A673 (cell line): Measurements from ENCODE around the gene PHYHIPL. TPM values are rescaled to one million over a fixed set of nuclear protein-coding genes. Genes with fewer than 3 reads are reported as not detected.

Source experiments
- BruUV-seq: library from RNA; stranded (reverse); fragments of 400-500 nt; replicated peaks from 2 replicates; lab custom pipeline; 2021; lab: Mats Ljungman, UMichigan
- CTCF ChIA-PET: fragments of 300-600 bp; sonication (Branson Sonifier 250); formaldehyde crosslinking; loops from one replicate; lab custom pipeline; 2022; ENCODE audit warnings: antibody characterized with exemption; lab: Charles Lee
- POLR2A ChIA-PET: fragments of 300-600 bp; sonication (Branson Sonifier 250); formaldehyde crosslinking; loops from one replicate; lab custom pipeline; 2022; ENCODE audit warnings: antibody characterized with exemption; ENCODE audit not compliant: low non-redundant PET; lab: Charles Lee
- DNase-seq: peaks from one replicate; pipeline ENCODE4 v3.0.0-alpha.2; 2015; ENCODE audit warnings: low spot score
- H3K27ac ChIP-seq: fragments of 200-600 bp; sonication (generic); 2 replicates; pipeline ENCODE4 v1.5.1; 2016; ENCODE audit warnings: mixed run types, low read depth, mild to moderate bottlenecking, mixed read lengths, antibody characterized with exemption, low read length; ENCODE audit not compliant: poor library complexity, severe bottlenecking
- H3K27me3 ChIP-seq: fragments of 200-600 bp; sonication (generic); replicated peaks from 2 replicates; pipeline ENCODE4 v1.6.1; 2017; ENCODE audit warnings: mixed run types, low read depth, mild to moderate bottlenecking, mixed read lengths, antibody characterized with exemption, low read length; ENCODE audit not compliant: insufficient read depth, poor library complexity
- H3K36me3 ChIP-seq: fragments of 200-600 bp; sonication (generic); 2 replicates; pipeline ENCODE4 v1.6.1; 2016; ENCODE audit warnings: mixed run types, mild to moderate bottlenecking, mixed read lengths, antibody characterized with exemption, low read length; ENCODE audit not compliant: insufficient read depth, poor library complexity, severe bottlenecking
- H3K4me1 ChIP-seq: fragments of 200-600 bp; sonication (generic); 2 replicates; pipeline ENCODE4 v1.6.1; 2017; ENCODE audit warnings: mixed run types, mild to moderate bottlenecking, mixed read lengths, antibody characterized with exemption, low read length; ENCODE audit not compliant: insufficient read depth, poor library complexity, severe bottlenecking
- H3K4me3 ChIP-seq: fragments of 200-600 bp; sonication (generic); 2 replicates; pipeline ENCODE4 v1.5.1; 2016; ENCODE audit warnings: low read depth, mixed run types, mild to moderate bottlenecking, mixed read lengths, low read length; ENCODE audit not compliant: poor library complexity, severe bottlenecking
- H3K9me3 ChIP-seq: fragments of 200-600 bp; sonication (generic); 2 replicates; pipeline ENCODE4 v1.6.1; 2016; ENCODE audit warnings: mixed run types, low read depth, mild to moderate bottlenecking, mixed read lengths, antibody characterized with exemption, low read length; ENCODE audit not compliant: poor library complexity, severe bottlenecking
- CTCF ChIP-seq: fragments of 300-800, 200-600 bp; sonication (generic); conservative IDR thresholded peaks from 2 replicates; pipeline ENCODE4 v1.5.1; 2017; ENCODE audit warnings: low read depth, mild to moderate bottlenecking, antibody characterized with exemption, low read length, moderate library complexity, mixed read lengths
- EZH2 ChIP-seq: fragments of 200-600 bp; sonication (generic); IDR thresholded peaks from 2 replicates; pipeline ENCODE4 v1.6.1; 2017; ENCODE audit warnings: borderline replicate concordance, low read depth, mild to moderate bottlenecking, mixed read lengths, antibody characterized with exemption, low read length; ENCODE audit not compliant: poor library complexity, severe bottlenecking
- intact Hi-C: fragments of 100-400 bp; cut with micrococcal nuclease; formaldehyde crosslinking; loops from one replicate; pipeline ENCODE4 v1.10.0; 2022; ENCODE audit not compliant: unreplicated experiment
- total RNA-seq: library from RNA; stranded (reverse); gene quantifications from 2 replicates; pipeline ENCODE4 v1.2.3, GENCODE V29; 2021

The PHYHIPL gene
- total RNA-seq, 1 experiment from 2014 or later, result 0.97 TPM

- Histone ChIP-seq H3K9me3 (no peaks in the 10 kb centered on the region), H3K36me3 (no peaks in the 10 kb centered on the region), H3K27me3 (no peaks in the 10 kb centered on the region), H3K27ac (no peak overlapping the region), H3K4me3 (no peak overlapping the region), H3K4me1 (peaks cover 29% of the 10 kb centered on the region)
- peak; percentile 66 for DNase-seq
- no TSS peak for BruUV-seq
- POLR2A ChIA-PET, result no interaction called here
- intact Hi-C loops, result loop anchor here (1.0 to 5.0 kb wide), 7 partner anchors 122 to 790 kb away; partner anchors contain the start of gene FAM13C
- CTCF ChIA-PET, result interaction anchor here (1.1 kb wide), 1 partner anchor 341 kb away, joined by 3 read pairs; no protein-coding TSS in a partner anchor
- TF ChIP-seq CTCF, result peak; percentile 72
- no peak for TF ChIP-seq EZH2
Measured at GRCh38 chr10:59240582-59241183, 64.2 kb downstream of the PHYHIPL start.

- H3K36me3 ChIP-seq, result peaks cover 4% of the 10 kb centered on the region
- intact Hi-C loops, result loop anchor here (5.0 kb wide), 3 partner anchors 120 to 590 kb away; partner anchors contain the start of gene FAM13C
- H3K4me3 ChIP-seq, result no peak overlapping the region
- BruUV-seq, result no TSS peak
- no peak overlapping the region for H3K27ac ChIP-seq
- H3K4me1 ChIP-seq, result peaks cover 29% of the 10 kb centered on the region
- ChIA-PET CTCF (no interaction called here), POLR2A (no interaction called here)
- no peaks in the 10 kb centered on the region for H3K27me3 ChIP-seq
- no peaks in the 10 kb centered on the region for H3K9me3 ChIP-seq
- TF ChIP-seq EZH2 (no peak), CTCF (no peak)
- DNase-seq, result no peak
Measured at GRCh38 chr10:59242057-59242456, 65.6 kb downstream of the PHYHIPL start.

- Histone ChIP-seq H3K27ac (no peak overlapping the region), H3K27me3 (no peaks in the 10 kb centered on the region), H3K9me3 (no peaks in the 10 kb centered on the region), H3K4me3 (no peak overlapping the region), H3K4me1 (peaks cover 29% of the 10 kb centered on the region), H3K36me3 (peaks cover 4% of the 10 kb centered on the region)
- CTCF ChIA-PET, result no interaction called here
- BruUV-seq, result no TSS peak
- POLR2A ChIA-PET, result no interaction called here
- intact Hi-C loops, result loop anchor here (5.0 kb wide), 3 partner anchors 119 to 589 kb away; partner anchors contain the start of gene FAM13C
- TF ChIP-seq EZH2 (no peak), CTCF (no peak)
- peak; percentile 24 for DNase-seq
Measured at GRCh38 chr10:59242991-59243390, 66.5 kb downstream of the PHYHIPL start.
